ENCODE data around the gene SMAD5. TPM values are rescaled to one million over a fixed set of nuclear protein-coding genes. Genes with fewer than 3 reads are reported as not detected.
A peak's percentile ranks its signal among the peaks of the same experiment; 100 is the strongest.

Gene SMAD5
- total RNA-seq, 1 donor from 2014 or later: 61.6 TPM

- DNase-seq (ENCODE audit: low spot score): no peak
Measured at GRCh38 chr5:136194576-136194975, 61.9 kb downstream of the SMAD5 start.

- DNase-seq (ENCODE audit: low spot score): no peak
Measured at GRCh38 chr5:136195971-136196820, 63.6 kb downstream of the SMAD5 start.

- no peak for DNase-seq (ENCODE audit: low spot score)
Measured at GRCh38 chr5:136197462-136198142, 65.0 kb downstream of the SMAD5 start.

GRCh38 chr5:136198453-136198852 is 65.8 kb downstream of the SMAD5 start:
- DNase-seq (ENCODE audit: low spot score): peak; percentile 75

- DNase-seq (ENCODE audit: low spot score): peak; percentile 82
Measured at GRCh38 chr5:136199408-136199807, 66.8 kb downstream of the SMAD5 start.

GRCh38 chr5:136200130-136200529 is 67.5 kb downstream of the SMAD5 start:
- DNase-seq (ENCODE audit: low spot score): no peak

GRCh38 chr5:136200761-136201160 is 68.1 kb downstream of the SMAD5 start:
- no peak for DNase-seq (ENCODE audit: low spot score)

GRCh38 chr5:136201870-136202269 is 69.2 kb downstream of the SMAD5 start:
- no peak for DNase-seq (ENCODE audit: low spot score)

GRCh38 chr5:136202469-136203205 is 70.0 kb downstream of the SMAD5 start:
- DNase-seq (ENCODE audit: low spot score): no peak

GRCh38 chr5:136203303-136203922 is 70.8 kb downstream of the SMAD5 start:
- DNase-seq (ENCODE audit: low spot score): peak; percentile 81

GRCh38 chr5:136205061-136205702 is 72.5 kb downstream of the SMAD5 start:
- DNase-seq (ENCODE audit: low spot score): no peak

GRCh38 chr5:136205941-136206340 is 73.3 kb downstream of the SMAD5 start:
- no peak for DNase-seq (ENCODE audit: low spot score)

- DNase-seq (ENCODE audit: low spot score): no peak
Measured at GRCh38 chr5:136206361-136206760, 73.7 kb downstream of the SMAD5 start.

GRCh38 chr5:136207631-136208030 is 75.0 kb downstream of the SMAD5 start:
- DNase-seq (ENCODE audit: low spot score): peak; percentile 62

- DNase-seq (ENCODE audit: low spot score): peak; percentile 62
Measured at GRCh38 chr5:136208916-136209315, 76.3 kb downstream of the SMAD5 start.

GRCh38 chr5:136209346-136209910 is 76.8 kb downstream of the SMAD5 start:
- DNase-seq (ENCODE audit: low spot score): peak; percentile 71

GRCh38 chr5:136210259-136210658 is 77.6 kb downstream of the SMAD5 start:
- DNase-seq (ENCODE audit: low spot score): no peak

- DNase-seq (ENCODE audit: low spot score): peak; percentile 65
Measured at GRCh38 chr5:136211282-136212040, 78.8 kb downstream of the SMAD5 start.

- DNase-seq (ENCODE audit: low spot score): no peak
Measured at GRCh38 chr5:136212252-136212721, 79.6 kb downstream of the SMAD5 start.

Data from mesenteric fat pad (tissue), 1 donor.